GM13976 (cell line): ENCODE data around the gene CSAD.
"Not testable (repeated sequence)": the region's sequence is repeated elsewhere in the genome, so short reads cannot be mapped to it uniquely, and the experiment has no call there.

Source experiments
- DNase-seq: peaks from one replicate; pipeline ENCODE4 v3.0.0; 2012; ENCODE audit warnings: low spot score
- in situ Hi-C: fragments of 300-500 bp; cut with MboI; formaldehyde crosslinking; loops from one replicate; pipeline ENCODE4 v1.12.0; 2022; ENCODE audit warnings: low sequenced_read_pairs, mixed read lengths, inconsistent platforms; ENCODE audit not compliant: unreplicated experiment
- TF ChIP-seq, protein P1 (sequence below): IDR thresholded peaks from 2 replicates; pipeline ENCODE4 v1.5.1; 2012; ENCODE audit warnings: borderline replicate concordance, mild to moderate bottlenecking; ENCODE audit not compliant: insufficient read depth; ENCODE audit errors: extremely low read depth, missing control alignments, control extremely low read depth

Gene CSAD

DNA sequence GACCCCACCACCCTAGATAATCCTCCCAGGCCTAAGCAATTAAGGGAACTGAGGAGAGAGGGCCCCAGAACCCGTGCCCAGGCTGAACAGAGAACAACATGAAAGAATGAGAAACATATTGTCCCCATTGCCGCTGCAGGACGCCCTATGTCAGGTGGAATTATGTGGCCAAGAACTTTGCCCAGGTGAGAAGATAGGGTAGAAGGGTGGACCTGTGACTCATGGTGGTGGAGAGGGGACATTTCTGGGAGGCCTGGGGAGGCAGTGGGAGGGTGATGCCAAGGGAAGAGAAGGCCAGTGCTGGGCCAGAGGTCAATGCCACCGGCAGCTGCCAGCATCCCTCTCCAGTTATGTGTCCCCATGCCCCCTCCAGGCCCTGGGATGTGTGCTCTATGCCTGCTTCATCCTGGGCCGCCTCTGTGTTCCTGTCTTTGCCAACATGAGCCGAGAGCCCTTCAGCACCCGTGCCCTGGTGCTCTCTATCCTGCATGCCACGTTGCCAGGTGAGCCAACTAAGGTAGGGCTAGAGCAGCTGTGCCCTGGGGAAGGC lies 61.9 kb downstream of the CSAD start:
- in situ Hi-C loops = no loop called here
- TF ChIP-seq, protein P1, sequence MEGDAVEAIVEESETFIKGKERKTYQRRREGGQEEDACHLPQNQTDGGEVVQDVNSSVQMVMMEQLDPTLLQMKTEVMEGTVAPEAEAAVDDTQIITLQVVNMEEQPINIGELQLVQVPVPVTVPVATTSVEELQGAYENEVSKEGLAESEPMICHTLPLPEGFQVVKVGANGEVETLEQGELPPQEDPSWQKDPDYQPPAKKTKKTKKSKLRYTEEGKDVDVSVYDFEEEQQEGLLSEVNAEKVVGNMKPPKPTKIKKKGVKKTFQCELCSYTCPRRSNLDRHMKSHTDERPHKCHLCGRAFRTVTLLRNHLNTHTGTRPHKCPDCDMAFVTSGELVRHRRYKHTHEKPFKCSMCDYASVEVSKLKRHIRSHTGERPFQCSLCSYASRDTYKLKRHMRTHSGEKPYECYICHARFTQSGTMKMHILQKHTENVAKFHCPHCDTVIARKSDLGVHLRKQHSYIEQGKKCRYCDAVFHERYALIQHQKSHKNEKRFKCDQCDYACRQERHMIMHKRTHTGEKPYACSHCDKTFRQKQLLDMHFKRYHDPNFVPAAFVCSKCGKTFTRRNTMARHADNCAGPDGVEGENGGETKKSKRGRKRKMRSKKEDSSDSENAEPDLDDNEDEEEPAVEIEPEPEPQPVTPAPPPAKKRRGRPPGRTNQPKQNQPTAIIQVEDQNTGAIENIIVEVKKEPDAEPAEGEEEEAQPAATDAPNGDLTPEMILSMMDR = no peak
- no peak for DNase-seq

DNA sequence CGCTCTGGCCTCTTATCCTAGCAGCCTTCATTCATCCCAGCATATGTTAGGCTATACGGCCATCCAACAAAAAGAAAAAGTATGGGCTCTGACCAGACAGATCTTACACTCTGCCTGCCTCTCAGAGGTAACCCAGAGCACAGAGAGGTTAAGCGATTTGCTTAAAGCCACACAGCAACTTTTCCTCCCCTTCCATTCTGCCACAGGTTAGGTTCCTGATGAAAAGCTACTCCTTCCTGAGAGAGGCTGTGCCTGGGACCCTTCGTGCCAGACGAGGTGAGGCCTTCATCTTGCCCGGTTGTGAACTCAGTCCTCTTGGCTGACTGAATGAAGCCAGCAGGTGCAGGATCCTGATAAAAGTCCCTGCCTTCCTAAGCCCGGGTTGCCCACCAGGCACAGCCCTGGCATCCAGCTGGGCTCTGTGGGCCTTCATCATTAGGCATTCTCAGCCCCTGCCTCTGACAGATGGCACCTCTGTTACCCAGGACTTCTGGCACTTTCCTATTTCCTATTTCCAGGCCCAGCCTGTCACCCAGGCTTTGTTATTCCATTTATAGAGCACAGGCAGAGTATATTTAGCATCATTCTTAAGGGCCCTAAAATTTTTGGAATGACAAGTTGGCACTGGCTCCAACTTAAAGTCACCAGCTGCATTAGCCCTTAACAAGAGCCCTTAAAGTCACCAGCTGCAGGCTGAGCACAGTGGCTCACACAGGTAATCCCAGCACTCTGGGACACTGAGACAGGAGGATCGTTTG lies 64.7 kb downstream of the CSAD start:
- in situ Hi-C loops = no loop called here
- TF ChIP-seq, protein P1 = no peak
- DNase-seq = no peak

DNA sequence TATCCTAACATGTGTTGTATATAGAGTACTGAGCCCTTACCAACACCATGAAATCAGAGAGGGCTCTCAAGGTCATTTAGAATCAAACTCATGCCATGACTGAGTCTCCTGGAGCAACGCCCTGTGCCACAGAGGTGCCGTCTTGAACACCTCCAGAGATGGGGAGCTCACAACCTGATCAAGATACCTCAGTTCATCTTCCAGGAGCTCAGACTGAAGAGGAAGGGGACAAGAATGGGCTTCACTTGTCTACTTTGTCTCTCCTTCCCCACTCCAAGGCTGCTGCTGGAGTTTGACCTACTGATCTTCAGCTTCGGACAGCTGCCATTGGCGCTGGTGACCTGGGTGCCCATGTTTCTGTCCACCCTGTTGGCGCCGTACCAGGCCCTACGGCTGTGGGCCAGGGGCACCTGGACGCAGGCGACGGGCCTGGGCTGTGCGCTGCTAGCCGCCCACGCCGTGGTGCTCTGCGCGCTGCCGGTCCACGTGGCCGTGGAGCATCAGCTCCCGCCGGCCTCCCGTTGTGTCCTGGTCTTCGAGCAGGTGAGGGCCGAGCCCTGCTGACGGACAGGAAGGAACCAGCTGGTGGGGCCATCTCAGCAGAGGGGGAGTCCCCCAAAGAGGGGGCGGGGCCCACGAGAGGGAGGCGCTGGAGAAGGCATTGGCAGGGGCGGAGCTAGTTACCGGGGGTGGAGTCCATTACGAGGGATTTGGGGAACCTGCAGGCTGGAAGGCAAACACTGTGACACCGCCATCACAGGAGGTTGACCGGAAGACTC lies 65.4 kb downstream of the CSAD start:
- TF ChIP-seq, protein P1 = no peak
- peak; percentile 41 for DNase-seq
- in situ Hi-C loops = no loop called here

DNA sequence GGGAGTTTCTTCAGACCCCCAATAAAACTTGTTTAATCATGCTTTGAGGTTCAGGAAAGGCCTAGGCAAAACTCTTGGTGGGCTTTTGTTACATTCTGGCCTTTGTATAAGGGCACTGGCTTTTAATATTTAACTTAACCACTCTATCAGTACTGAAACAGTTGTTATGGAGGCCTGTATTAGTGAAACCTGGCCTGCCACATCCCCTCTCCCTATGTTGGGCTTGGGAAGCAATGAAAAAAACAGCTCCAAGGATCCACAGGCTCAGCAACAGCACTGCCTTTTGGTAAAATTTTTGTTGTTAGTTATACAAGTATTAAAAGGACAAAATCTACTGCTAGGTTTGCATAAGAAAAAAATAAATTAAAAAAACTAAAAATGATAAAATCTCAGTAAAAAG lies 66.8 kb downstream of the CSAD start:
- in situ Hi-C loops = no loop called here

DNA sequence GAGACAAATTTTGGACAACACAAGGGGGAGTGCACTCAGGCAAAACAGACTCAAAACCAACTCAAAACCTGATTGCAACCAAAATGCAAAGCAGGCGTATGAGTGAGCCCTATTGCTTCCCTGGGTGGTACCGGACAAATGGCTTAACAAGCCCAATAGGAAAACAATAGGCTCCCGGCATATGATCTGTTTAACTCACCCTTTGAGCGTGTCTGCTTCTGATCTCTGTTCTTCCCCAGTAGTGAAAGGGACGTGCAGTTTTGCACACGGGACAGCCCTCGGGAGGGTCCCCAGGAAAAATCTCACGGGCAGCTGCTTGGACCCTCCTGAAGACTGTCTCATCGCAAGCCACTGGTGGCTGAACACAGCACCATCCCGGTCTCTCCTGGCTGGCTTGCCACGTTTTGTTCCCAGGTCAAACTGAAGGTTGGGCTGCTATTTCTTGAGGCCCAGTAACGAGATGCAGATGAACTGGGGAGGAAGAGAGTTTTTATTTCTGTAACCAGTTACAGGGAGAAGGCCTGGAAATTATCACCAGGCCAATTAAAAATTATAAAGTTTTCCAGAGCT lies 67.5 kb downstream of the CSAD start:
- TF ChIP-seq, protein P1 = no peak
- in situ Hi-C loops = no loop called here
- DNase-seq = no peak

More for the DNA sequence above, 66.8 kb downstream of the CSAD start:
- TF ChIP-seq, protein P1 = no peak
- no peak for DNase-seq

DNA sequence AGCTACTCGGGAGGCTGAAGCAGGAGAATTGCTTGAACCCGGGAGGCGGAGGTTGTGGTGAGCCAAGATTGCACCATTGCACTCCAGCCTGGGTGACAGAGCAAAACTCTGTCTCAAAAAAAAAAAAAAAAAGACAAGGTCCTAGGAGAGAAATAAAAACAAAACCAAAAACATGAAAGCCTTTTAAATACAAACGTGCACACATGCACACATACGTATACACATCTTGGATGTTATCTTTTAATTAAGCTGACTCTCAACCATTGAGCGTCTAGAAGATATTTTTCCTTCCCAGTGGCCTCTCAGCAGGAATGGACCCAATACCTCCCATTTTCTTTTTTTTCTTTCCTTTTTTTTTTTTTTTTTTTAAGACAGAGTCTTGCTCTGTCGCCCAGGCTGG lies 68.3 kb downstream of the CSAD start:
- in situ Hi-C loops, DNase-seq: not testable (repeated sequence)
